GM18519 (cell line): ENCODE data around the gene BCR.

ENCODE experiments used
- ATAC-seq: cut with Tn5 transposase; IDR thresholded peaks from one replicate; pipeline ENCODE4 v1.9.1; 2021; ENCODE audit warnings: mild to moderate bottlenecking, moderate library complexity; ENCODE audit not compliant: unreplicated experiment, low FRiP score

BCR gene

DNA sequence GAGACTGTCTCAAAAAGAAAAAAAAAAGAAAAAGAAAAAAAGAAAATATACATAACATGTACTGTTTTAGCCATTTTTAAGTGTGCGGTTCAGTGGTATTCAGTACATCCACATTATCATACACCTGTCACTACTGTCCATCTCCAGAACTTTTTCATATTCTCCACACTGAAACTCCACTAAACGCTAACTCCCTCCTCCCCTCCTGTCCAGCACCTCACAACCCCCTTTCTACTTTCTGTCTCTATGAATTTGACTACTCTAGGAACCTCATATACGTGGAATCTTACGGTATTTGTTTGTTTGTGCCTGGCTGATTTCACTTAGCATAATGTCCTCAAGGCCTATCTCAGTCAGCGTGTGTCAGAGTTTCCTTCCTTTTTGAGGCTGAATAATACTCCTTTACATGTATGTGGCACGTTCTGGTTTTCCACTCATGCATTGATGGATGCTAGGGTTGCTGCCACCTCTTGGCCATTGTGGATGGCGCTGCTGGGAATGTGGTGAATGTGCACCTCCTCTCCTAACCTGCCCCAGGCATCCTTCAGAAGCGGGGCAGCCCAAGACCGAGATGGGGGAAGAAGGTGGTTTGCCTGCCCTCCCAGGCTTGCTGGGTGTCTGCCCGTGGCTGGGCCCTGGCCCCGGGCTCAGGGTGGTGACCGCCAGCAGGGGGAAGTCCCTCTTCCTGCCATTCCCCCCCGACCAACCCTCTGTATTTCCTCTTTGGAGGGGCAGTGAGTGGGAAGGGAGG lies 60.5 kb downstream of the BCR start:
- ATAC-seq, result no peak

DNA sequence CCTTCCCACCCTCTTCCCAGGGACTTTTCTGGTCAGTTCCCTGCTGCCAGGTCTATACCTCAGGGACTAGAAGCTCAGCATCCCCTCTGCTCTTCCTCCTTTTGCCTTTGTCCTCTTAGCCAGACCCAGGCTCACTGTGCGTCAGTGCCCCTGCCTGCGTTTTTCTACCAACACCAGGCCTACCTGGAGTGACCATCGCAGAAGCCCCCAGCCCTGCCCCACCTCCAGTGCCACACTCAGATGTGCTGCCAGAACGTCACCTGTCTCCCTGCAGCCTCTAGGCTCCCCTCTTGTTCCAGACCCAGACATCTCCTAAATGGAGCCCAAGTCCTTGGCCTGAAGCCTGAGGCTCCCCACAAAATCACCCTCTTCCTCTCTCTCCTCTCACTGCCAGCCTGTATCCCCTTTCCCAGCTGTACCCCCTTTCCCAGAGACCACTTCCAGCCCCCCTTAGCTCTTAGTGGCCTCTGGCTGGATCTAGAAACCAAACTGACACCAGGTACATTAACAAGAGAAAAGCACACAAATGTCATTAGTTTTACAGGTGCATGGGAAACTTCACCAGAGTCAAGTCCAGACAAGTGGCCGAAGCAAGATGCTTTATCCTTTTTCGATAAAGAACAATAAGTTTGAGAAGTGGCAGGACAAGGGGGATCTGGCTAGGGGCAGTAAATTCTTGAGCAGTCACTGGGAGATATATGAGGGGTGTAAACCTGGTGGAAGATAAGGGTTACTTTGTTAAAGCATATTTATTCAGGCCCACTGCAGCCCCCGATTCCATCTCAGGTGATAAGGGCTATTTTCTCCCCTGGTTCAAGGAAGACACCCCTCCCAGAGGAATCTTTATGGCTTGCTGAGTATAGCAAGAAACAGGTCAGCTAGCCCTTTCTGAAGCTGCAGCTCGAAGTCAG lies 61.5 kb downstream of the BCR start:
- ATAC-seq, result no peak

DNA sequence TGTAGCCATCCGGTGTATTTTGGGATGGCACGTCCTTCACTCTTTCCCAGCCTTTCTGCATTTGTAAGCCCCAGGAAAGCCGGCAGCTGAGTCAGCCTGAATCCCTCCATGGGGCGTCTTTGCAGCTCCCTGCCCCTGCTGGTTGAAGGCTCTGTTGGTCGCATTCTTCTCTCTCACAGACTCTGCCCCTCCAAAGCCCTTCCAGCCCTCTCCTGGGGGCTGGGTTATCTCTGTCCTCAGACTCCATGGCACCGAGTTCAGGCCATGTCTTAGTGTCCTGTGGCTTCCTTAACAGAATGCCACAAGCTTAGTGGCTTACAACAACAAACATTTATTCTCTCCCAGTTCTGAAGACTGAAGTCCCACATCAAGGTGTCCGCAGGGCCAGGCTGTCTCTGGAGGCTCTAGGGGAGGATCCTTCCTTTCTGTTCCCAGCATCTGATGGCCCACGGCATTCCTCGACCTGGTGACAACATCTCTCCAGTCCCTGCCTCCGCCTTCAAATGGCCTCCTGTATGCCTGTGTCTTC lies 62.2 kb downstream of the BCR start:
- no peak for ATAC-seq

DNA sequence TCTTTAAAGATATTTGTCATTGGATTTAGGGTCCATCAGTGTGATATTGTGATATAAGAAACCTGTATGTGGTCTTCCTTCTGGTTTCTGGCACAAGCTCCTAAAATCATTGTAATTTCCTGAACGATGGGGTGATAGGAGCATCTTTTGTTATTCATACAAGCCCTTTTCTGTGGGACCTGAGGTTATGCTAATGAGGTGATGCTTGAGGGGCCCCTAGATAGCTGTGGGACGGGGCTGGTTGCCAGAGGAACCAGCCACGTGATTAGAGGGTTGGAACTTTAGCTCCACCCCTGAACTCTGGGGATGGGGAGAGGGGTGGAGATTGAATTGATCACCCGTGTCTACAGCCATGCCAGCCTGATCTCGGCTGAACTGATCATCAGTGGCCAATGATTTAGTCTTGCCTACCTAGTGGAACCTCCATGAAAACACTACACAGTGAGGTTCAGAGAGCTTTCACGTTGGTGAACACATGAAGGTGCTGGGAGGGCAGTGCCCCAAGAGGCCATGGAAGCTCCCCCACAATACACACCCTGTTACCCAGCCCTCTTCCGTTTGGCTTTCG lies 62.8 kb downstream of the BCR start:
- no peak for ATAC-seq

DNA sequence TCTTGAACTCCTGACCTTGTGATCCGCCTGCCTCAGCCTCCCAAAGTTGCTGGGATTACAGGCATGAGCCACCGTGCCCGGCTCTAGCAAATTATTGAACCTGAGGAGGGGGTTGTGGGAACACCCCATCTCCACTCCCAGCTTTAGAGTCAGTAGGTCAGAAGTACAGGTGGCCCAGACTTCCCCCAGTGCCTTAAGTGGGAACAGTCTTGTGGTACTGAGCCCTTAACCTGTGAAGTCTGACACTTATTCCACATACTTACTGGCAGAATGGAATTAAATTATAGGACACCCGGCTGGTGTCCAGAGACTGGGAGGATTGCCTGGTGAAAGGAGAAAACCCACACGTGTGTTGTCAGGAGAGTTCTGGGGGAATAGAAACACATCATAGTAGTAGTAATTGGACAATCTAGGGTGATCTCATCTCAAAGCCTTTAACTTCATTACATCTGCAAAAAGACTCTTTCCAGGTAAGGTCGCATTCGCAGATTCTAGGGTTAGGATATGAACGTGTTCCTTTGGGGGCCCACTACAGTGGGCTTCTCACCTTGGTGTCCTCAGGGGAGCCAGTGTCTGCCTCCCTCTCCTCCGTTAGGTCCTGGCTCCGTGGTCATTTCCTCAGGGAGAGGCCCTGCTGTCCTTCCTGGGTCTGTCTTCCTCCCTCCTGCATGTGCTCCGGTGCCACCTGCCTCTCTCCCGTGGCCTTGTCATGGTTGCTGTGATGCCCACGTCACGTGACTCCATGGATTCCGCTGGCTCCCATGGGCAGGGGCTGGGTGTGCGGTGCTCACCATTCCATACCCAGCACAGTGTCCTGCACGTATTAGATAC lies 63.8 kb downstream of the BCR start:
- ATAC-seq, result no peak

DNA sequence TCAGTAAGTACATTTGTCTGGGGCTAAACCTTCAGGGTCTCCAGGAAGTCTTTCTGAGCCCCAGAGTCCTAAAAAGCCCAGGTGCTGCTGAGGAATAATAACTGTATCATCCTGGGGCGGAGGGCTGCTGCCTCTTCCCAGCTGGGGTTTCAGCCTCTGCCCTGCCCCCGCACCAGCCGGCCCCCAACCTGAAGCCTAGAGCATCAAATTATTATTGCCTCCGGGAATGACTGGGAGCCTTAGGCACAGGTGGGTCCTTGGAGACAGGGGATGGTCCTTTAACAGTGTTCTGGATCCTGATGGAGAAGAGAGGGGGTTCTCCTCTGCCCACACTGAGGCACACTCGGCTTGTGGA lies 64.4 kb downstream of the BCR start:
- ATAC-seq, result no peak

DNA sequence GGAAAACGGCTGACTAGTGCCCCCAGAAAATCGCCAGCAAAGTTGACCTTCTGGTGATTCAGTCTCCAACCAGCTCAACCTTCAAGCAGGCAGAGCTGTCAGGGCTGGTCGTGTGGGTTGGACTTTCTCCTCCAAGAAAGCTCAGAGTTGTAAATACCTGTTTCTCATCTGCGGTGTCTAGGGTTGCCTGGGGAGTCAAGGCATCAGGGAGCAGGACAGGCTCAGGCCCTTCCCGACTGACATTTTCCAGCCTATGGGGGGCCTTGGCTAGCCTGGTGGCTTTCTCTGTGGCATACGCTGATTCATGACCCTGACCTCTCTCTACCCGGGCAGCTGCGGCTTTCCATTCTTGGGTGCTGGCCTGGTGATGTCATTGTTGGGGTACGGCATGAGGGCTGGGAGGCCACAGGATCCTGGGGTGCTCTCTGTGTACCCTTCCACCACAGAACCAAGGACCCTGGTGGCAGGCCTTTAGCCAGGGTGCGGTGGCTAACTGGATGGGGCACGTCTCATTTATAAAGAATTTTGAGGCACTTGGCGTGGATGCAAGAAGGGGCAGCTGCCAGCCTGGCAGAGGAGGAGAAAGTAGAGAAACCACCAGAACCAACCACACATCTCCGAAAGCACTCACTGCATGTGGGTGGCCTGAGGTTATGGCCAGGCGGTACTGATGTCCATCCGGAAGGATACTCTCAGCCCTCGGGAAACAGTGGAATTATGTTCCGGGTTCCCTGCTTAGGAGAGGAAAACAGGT lies 64.9 kb downstream of the BCR start:
- ATAC-seq, result no peak

DNA sequence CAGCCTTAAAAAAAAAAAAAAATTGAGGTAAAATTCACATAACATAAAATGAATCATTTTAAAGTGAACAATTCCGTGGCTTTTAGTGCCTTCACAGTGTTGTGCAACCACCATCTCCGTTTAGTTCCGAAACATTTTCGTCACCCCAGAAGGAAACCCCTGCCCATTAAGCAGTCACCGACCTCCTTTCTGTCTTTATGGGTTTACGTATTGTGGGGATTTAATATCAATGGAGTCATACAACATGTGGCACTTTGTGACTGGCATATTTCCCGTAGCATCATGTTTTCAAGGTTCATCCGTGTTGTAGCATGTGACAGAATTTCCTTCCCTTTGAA lies 65.5 kb downstream of the BCR start:
- no peak for ATAC-seq

DNA sequence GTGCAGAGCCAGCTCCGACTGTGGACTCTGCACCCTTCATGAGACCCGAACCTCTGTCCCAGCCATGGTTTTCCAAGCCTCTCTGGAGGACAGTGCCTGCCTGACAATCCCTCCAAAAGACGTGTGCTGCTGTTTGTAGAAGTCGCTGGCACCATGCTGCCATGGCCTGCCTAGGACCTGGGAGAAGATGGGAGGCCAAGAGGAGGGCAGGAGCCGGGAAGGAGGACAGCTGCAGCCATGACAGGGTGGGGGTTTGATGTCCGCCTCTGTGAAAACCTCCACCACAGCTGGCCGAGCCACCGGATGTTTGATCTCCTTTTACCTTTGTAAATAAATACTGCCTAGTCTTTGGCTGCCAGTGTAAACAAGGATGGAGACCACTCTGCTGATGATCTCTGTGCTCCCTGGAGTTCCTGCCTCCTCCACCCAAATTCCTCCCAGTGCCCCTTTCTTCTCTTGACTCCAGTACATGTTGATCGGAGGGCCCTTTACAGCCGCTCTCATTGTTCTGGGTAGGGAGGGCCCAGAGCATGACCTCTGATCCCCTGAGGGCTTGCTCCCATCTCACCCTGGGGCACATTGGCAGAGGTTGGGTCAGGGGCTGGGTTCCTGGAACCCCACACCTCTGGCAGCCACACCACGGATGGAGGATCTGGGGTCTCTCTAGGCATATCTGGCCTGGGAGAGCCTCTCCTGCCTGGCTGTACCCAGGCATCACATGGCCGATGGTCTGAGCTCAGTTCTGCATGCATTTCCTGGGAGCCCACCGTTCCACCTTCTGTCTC lies 66.9 kb downstream of the BCR start:
- no peak for ATAC-seq

DNA sequence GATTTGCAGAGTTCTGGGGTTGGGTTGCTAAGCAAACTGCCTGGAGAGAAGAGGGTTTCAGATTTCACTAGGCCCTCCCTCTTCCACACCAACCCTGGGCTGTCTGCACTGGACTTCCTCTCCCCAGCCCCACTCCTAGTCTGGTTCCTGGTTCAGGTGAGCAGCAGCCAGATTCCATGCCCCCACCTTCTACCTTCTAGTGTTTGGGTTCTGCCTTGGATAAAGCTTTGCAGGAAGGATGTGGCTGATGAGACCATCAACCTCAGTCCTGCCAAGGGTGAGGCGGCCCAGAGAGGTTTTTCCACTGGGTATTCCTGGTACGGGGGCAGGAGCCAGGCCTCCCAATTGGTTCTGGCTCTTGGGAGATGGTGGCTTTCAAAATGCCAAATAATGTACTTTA lies 68.3 kb downstream of the BCR start:
- ATAC-seq, result no peak

DNA sequence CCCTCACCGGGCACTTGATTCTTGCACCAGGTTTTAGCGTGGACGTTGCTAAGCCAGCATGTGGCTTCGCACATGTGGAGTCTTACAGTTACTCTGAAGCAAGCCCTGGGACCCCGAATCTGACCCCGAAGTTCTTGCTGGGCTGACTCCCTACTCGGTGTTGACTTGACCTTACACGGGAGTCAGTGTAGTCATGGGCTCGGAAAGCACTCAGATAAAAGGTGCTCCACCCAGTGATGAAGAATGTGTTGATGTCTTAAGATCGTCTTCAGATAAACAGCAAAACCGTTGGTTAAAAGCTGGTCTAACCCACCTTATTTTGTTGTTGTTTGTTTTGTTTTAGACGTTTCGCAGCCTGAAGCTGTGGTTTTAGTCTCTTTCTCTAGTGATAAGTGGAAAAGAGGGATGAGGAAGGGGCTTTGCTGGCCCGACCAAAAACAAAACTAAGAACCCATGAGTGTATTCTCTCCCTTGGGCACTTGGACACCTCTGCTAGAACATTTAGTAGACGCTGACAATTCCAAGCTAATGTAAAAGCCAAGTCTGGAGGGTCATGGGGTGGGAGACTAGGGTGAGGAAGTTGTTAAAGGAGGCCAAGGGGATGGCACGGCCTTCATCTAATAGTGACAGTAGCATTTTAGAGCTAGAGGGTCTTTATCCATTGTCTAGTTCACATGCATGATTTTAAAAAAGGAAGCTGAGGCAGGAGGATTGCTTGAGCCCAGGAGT lies 69.9 kb downstream of the BCR start:
- no peak for ATAC-seq

DNA sequence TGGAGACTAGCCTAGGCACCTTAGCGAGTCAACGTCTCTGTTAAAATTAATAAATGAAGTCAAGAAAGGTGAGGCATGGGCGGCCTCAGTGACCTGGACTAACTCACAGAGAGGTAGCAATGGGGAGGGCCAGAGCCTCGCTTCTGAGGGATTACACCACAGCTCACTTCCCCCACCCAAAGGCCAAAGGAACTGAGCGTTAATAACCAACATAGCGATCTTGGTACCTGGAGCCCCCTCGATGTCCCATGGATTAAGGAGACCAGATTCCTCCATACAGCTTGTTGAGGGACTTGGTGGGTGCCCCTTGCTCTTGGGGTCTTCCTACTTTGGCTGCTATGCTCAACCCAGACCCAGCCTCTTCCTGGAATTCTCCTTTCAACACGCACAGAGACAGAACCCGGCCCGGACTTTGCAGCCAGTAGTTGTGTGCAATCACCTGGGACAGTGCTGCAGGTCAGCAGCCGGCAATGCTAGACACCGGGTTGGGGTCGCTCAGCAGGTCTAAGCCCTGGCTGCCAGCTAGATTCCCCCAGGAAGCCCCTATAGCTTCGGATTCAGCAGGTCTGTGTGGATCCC lies 70.6 kb downstream of the BCR start:
- ATAC-seq, result no peak

DNA sequence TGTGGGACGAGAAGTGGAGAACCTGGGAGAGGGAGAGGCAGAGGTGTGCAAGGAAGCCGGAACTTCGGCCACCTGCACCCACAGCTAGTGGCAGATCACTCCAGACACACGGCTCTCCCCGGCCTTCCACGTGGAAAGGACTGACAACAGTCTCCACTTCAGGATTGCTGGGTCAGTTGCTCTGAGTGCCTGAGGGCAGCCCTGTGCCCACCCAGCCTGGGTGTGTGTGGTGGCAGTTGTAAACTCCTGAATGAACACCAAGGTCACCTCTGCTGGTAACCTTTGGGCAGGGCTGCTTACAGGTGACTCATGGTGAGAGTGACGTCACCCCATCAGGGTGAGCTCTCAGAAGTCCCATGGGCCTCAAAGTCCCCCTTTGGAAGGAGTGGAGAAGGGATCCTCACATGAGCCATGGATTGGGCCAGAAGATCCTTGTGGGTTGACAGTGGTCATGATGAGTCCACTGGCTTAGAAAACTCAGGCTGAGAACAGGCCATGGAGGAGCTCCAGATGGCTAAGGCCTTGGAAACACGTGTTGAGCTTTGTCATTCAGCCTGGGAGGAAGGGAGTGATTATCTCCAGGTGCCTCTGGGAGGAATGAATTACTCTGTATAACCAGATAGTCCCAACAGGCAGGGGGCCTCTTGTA lies 71.3 kb downstream of the BCR start:
- ATAC-seq, result no peak

DNA sequence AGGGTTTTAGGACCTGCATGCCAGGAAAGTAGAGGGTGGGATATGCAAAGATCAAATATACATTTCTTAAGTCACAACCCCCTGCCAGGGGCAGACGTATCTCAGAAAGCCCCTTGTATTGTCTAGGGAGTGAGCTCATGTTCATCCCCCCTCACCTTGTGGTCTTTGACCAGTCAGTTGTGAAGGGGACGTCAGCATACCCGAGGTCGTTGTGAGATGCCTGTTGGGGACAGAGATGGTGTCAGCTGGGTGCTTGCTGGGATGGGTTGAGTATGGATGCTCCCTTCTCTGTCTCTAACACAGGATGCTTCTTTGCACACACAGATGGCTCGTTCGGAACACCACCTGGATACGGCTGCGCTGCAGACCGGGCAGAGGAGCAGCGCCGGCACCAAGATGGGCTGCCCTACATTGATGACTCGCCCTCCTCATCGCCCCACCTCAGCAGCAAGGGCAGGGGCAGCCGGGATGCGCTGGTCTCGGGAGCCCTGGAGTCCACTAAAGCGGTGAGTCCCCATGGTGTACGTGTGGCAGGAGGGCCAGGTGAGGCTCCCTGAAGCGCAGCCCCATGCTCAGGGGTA lies 73.3 kb downstream of the BCR start:
- no peak for ATAC-seq

DNA sequence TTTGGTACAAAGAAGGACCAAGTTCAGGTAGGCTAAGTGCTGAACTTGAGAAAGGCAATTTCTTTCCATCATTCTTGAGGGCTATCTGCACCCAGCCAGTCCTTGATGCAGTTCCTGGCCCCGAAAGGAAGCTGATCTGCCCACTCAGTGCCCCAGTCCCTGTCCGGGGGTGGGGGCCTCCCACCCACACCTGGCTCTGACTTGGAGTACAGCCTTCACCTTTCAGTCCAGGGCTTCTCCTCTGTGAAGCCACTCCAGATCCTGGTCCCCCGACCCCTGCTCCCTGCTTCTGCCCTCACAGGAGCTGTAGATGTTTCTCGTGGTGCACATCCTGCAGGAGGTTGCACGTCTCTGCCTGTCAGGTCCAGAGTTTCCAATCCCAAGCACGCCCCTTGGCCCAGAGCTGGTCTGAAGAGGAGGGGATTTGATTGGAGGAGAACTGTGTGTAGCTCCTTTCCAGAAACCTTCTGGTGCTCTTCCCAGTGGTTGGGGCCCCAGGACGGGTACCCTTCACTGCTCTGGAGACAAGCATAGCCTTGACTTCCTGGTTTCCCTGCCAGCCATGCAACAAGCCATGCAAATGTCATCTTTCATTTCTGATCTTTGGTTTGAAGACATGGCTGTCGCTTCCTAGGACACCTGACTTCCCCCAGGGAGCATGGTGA lies 75.3 kb downstream of the BCR start:
- ATAC-seq, result no peak

DNA sequence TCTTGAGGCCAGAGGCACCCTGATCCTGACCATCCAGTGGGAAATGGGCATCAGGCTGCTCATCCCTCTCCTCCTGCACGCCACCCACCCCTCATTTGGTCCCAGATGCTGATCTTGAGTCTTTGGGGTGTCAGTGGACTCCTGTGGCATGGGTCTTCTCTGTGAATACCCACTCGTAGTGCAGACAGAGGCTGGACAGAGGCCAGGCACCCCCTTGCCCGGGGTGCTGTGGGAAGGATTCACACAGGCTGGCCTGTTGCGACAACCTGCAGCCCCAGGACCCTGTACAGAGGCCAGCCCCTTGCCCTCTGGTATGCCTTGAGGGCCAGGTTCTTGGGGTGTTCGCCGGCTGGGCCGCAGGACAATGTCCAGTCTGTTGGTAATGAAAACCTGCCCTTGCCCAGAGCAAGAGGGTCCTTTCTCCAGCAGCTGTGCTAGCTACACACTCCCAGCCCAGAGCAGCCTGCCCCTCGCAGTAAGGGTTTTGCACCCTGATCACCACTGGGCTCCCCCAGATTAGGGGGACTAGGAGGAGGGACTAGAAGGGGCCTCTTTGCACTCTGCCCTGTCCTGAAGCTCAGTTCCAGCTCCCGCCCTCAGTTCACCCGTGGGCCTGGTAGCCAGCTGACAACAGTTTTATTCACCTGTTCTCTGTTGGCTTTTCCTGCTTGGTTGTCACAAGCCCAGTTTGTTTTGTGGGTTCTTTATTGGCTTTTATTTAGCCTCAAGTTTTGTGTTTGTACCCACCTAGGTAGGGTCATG lies 76.0 kb downstream of the BCR start:
- ATAC-seq, result no peak
